Uterus (tissue), 4 donors: Measurements from ENCODE around the gene RNF6. TPM values are rescaled to one million over a fixed set of nuclear protein-coding genes. Genes with fewer than 3 reads are reported as not detected.

Experiments
- DNase-seq, 2 donors: peaks; one replicate each; pipeline ENCODE4 v3.0.0-alpha.2; 2019 to 2020
- H3K27ac ChIP-seq, 2 donors: fragments of 200-600 bp; sonication (generic); 1 replicate in 1 of 2; 2 replicates in 1 of 2; pipeline ENCODE4 v1.5.1; 2016 to 2018
- H3K27me3 ChIP-seq, 2 donors: fragments of 200-600 bp; sonication (generic); one replicate each; pipeline ENCODE4 v1.5.1; 2018 to 2019; ENCODE audit warnings: control low read depth in 1 of 2
- H3K36me3 ChIP-seq, 2 donors: fragments of 200-600 bp; sonication (generic); one replicate each; pipeline ENCODE4 v1.5.1; 2019; ENCODE audit warnings: control low read depth in 1 of 2
- H3K4me1 ChIP-seq, 2 donors: fragments of 200-600 bp; sonication (generic); one replicate each; pipeline ENCODE4 v1.5.1; 2018 to 2019; ENCODE audit warnings: control low read depth in 1 of 2
- H3K4me3 ChIP-seq, 2 donors: fragments of 200-600 bp; sonication (generic); 1 replicate in 1 of 2; 2 replicates in 1 of 2; pipeline ENCODE4 v1.5.1; 2018 to 2019; ENCODE audit warnings: mild to moderate bottlenecking in 1 of 2
- H3K9me3 ChIP-seq, 2 donors: fragments of 200-600 bp; sonication (generic); one replicate each; pipeline ENCODE4 v1.5.1; 2019; ENCODE audit warnings: control low read depth in 1 of 2
- CTCF ChIP-seq, 4 experiments: fragments of 200-600 bp in 2 of 4; fragments of 450-650 bp in 2 of 4; sonication (generic) in 2 of 4; IDR thresholded peaks; one replicate each; pipeline ENCODE4 v1.5.1; 2016 to 2019; ENCODE audit warnings: antibody characterized with exemption in 4 of 4, mild to moderate bottlenecking in 2 of 4, moderate library complexity in 1 of 4
- POLR2A ChIP-seq, 2 donors: fragments of 450-650 bp; IDR thresholded peaks; one replicate each; pipeline ENCODE4 v1.6.1; 2016; ENCODE audit warnings: antibody characterized with exemption in 2 of 2, mild to moderate bottlenecking in 1 of 2, moderate library complexity in 1 of 2
- intact Hi-C: fragments of 100-400 bp; cut with DNase I; formaldehyde crosslinking; loops from one replicate; pipeline ENCODE4 v1.15.1; 2023; ENCODE audit warnings: low total_unique reads
- total RNA-seq, 4 donors: library from RNA; depleted of rRNA in 3 of 4; stranded (reverse); fragments of >200 nt in 3 of 4; gene quantifications; one replicate each; pipeline versions ENCODE4 v1.1.0 to v1.2.4, GENCODE V29; 2014 to 2023
- donor health status: DM: yes; HTN: yes; CAD: no.

Gene RNF6
- total RNA-seq, 4 donors from 2014 or later: 12.0 to 32.4 (median 20.0) TPM

GRCh38 chr13:26184791-26185250 lies 37.3 kb downstream of the RNF6 start:
- no peaks in the 10 kb centered on the region for H3K9me3 ChIP-seq
- H3K4me3 ChIP-seq: no peak overlapping the region
- no peak overlapping the region for H3K27ac ChIP-seq
- DNase-seq: peak; percentile 53 to 62
- no peaks in the 10 kb centered on the region for H3K4me1 ChIP-seq
- peak; percentile 76 to 90 (median 84) for TF ChIP-seq CTCF (IDR thresholded peaks at IDR 0.05)
- TF ChIP-seq POLR2A (IDR thresholded peaks at IDR 0.05): no peak
- intact Hi-C loops: loop anchor here (5.0 to 10.0 kb wide), 2 partner anchors 310 to 512 kb away; no protein-coding TSS in a partner anchor
- H3K27me3 ChIP-seq: no peaks in the 10 kb centered on the region
- H3K36me3 ChIP-seq: no peaks in the 10 kb centered on the region

- Histone ChIP-seq H3K4me1 (no peaks in the 10 kb centered on the region), H3K27me3 (no peaks in the 10 kb centered on the region), H3K9me3 (no peaks in the 10 kb centered on the region), H3K4me3 (no peak overlapping the region), H3K36me3 (no peaks in the 10 kb centered on the region), H3K27ac (no peak overlapping the region)
- intact Hi-C loops: loop anchor here (5.0 to 10.0 kb wide), 2 partner anchors 311 to 514 kb away; no protein-coding TSS in a partner anchor
- TF ChIP-seq POLR2A (IDR thresholded peaks at IDR 0.05) (no peak), CTCF (IDR thresholded peaks at IDR 0.05) (no peak)
- no peak for DNase-seq
Observed at GRCh38 chr13:26183416-26183815, 38.7 kb downstream of the RNF6 start.

- H3K27ac ChIP-seq: no peak overlapping the region
- DNase-seq: no peak
- H3K36me3 ChIP-seq: no peaks in the 10 kb centered on the region
- no peak overlapping the region for H3K4me3 ChIP-seq
- TF ChIP-seq CTCF (IDR thresholded peaks at IDR 0.05) (no peak), POLR2A (IDR thresholded peaks at IDR 0.05) (no peak)
- intact Hi-C loops: no loop called here
- H3K27me3 ChIP-seq: no peaks in the 10 kb centered on the region
- no peaks in the 10 kb centered on the region for H3K4me1 ChIP-seq
- H3K9me3 ChIP-seq: no peaks in the 10 kb centered on the region
Observed at GRCh38 chr13:26179344-26179743, 42.8 kb downstream of the RNF6 start.

- intact Hi-C loops: no loop called here
- Histone ChIP-seq H3K36me3 (no peaks in the 10 kb centered on the region), H3K9me3 (no peaks in the 10 kb centered on the region), H3K27ac (no peak overlapping the region), H3K4me1 (no peaks in the 10 kb centered on the region), H3K27me3 (no peaks in the 10 kb centered on the region), H3K4me3 (no peak overlapping the region)
- no peak for TF ChIP-seq CTCF (IDR thresholded peaks at IDR 0.05)
- no peak for TF ChIP-seq POLR2A (IDR thresholded peaks at IDR 0.05)
- no peak for DNase-seq
Observed at GRCh38 chr13:26168835-26169234, 53.3 kb downstream of the RNF6 start.

- no peaks in the 10 kb centered on the region for H3K4me1 ChIP-seq
- intact Hi-C loops: no loop called here
- H3K27ac ChIP-seq: no peak overlapping the region
- H3K4me3 ChIP-seq: no peak overlapping the region
- H3K36me3 ChIP-seq: no peaks in the 10 kb centered on the region
- DNase-seq: no peak
- H3K27me3 ChIP-seq: no peaks in the 10 kb centered on the region
- H3K9me3 ChIP-seq: no peaks in the 10 kb centered on the region
- no peak for TF ChIP-seq POLR2A (IDR thresholded peaks at IDR 0.05)
- TF ChIP-seq CTCF (IDR thresholded peaks at IDR 0.05): no peak
Observed at GRCh38 chr13:26168237-26168814, 53.8 kb downstream of the RNF6 start.
